Measurements from ENCODE around the gene HNF1B.

HNF1B gene

DNA sequence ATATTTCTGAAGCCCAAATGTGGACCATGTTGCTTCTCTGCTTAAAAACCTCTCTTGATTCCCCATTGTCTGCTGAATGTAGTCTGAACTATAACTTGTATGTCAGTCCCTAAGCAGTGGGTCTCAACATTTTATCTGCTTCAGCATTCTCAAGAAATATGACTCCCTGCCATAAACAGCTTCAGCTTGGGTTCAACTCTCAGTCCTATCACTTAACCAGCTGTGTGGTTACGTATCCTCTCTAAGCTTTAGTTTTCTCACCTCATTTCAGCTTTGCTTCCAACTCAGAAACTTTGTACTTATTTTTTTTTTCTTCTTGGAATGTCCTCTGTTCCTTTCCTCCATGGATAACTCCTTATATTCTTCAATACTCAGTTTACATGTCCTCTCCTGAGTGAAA is 97.0 kb downstream of the HNF1B start:
- ATAC-seq, result no peak
- TF ChIP-seq, protein P1, sequence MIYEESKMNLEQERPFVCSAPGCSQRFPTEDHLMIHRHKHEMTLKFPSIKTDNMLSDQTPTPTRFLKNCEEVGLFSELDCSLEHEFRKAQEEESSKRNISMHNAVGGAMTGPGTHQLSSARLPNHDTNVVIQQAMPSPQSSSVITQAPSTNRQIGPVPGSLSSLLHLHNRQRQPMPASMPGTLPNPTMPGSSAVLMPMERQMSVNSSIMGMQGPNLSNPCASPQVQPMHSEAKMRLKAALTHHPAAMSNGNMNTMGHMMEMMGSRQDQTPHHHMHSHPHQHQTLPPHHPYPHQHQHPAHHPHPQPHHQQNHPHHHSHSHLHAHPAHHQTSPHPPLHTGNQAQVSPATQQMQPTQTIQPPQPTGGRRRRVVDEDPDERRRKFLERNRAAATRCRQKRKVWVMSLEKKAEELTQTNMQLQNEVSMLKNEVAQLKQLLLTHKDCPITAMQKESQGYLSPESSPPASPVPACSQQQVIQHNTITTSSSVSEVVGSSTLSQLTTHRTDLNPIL (CRISPR knock-in tag; IDR thresholded peaks at IDR 0.05; ENCODE audit: low read depth), result no peak
- TF ChIP-seq, protein P2, sequence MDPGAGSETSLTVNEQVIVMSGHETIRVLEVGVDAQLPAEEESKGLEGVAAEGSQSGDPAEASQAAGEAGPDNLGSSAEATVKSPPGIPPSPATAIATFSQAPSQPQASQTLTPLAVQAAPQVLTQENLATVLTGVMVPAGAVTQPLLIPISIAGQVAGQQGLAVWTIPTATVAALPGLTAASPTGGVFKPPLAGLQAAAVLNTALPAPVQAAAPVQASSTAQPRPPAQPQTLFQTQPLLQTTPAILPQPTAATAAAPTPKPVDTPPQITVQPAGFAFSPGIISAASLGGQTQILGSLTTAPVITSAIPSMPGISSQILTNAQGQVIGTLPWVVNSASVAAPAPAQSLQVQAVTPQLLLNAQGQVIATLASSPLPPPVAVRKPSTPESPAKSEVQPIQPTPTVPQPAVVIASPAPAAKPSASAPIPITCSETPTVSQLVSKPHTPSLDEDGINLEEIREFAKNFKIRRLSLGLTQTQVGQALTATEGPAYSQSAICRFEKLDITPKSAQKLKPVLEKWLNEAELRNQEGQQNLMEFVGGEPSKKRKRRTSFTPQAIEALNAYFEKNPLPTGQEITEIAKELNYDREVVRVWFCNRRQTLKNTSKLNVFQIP (CRISPR knock-in tag; IDR thresholded peaks at IDR 0.05; ENCODE audit: borderline replicate concordance, low read depth), result no peak
- TF ChIP-seq SNAI2 (CRISPR knock-in tag; IDR thresholded peaks at IDR 0.05) (no peak), ZFP3 (CRISPR knock-in tag; IDR thresholded peaks at IDR 0.05) (no peak), CSDC2 (CRISPR knock-in tag; IDR thresholded peaks at IDR 0.05) (no peak), BACH2 (CRISPR knock-in tag; IDR thresholded peaks at IDR 0.05; ENCODE audit: borderline replicate concordance) (no peak), RARB (CRISPR knock-in tag; IDR thresholded peaks at IDR 0.05) (no peak), ZC3H10 (CRISPR knock-in tag; IDR thresholded peaks at IDR 0.05) (no peak), ESRRG (CRISPR knock-in tag; IDR thresholded peaks at IDR 0.05) (no peak), PPARA (CRISPR knock-in tag; IDR thresholded peaks at IDR 0.05; ENCODE audit: borderline replicate concordance) (no peak), ZNF565 (CRISPR knock-in tag; conservative IDR thresholded peaks at IDR 0.05; ENCODE audit: low read depth) (no peak)
- TF ChIP-seq, protein P3, sequence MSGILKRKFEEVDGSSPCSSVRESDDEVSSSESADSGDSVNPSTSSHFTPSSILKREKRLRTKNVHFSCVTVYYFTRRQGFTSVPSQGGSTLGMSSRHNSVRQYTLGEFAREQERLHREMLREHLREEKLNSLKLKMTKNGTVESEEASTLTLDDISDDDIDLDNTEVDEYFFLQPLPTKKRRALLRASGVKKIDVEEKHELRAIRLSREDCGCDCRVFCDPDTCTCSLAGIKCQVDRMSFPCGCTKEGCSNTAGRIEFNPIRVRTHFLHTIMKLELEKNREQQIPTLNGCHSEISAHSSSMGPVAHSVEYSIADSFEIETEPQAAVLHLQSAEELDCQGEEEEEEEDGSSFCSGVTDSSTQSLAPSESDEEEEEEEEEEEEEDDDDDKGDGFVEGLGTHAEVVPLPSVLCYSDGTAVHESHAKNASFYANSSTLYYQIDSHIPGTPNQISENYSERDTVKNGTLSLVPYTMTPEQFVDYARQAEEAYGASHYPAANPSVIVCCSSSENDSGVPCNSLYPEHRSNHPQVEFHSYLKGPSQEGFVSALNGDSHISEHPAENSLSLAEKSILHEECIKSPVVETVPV (CRISPR knock-in tag; IDR thresholded peaks at IDR 0.05), result no peak

DNA sequence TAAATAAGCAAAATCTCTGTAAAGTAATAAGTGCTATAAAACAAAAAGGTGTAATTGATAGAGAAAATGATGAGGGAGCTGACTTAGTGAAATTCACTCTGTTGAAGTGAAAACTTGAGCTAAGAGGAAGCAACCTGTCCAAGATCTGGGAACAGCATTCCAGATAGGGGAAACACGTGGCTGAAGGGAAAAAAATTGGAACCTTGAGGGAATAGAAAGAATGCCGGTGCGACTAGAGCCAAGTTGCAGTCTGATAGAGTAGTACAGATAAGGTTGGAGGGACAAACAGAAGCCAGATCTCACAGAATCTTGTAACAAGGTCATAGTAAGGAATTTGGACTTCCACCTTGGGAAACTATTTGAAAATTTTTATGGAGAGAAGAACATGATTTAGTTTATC is 101.0 kb downstream of the HNF1B start:
- peak; percentile 9; the same call in 1 of the 3 replicates for ATAC-seq
- TF ChIP-seq PPARA (CRISPR knock-in tag; IDR thresholded peaks at IDR 0.05; ENCODE audit: borderline replicate concordance), result no peak
- TF ChIP-seq, protein P1 (CRISPR knock-in tag; IDR thresholded peaks at IDR 0.05; ENCODE audit: low read depth), result no peak
- no peak for TF ChIP-seq ZFP30 (CRISPR knock-in tag; IDR thresholded peaks at IDR 0.05)
- TF ChIP-seq GLIS3 (CRISPR knock-in tag; IDR thresholded peaks at IDR 0.05), result no peak
- TF ChIP-seq ZC3H10 (CRISPR knock-in tag; IDR thresholded peaks at IDR 0.05), result no peak
- TF ChIP-seq ZNF8 (CRISPR knock-in tag; IDR thresholded peaks at IDR 0.05), result no peak
- TF ChIP-seq, protein P2 (CRISPR knock-in tag; IDR thresholded peaks at IDR 0.05; ENCODE audit: borderline replicate concordance, low read depth), result no peak
- TF ChIP-seq TCF4 (CRISPR knock-in tag; IDR thresholded peaks at IDR 0.05; ENCODE audit: borderline replicate concordance), result no peak
- TF ChIP-seq, protein P4, sequence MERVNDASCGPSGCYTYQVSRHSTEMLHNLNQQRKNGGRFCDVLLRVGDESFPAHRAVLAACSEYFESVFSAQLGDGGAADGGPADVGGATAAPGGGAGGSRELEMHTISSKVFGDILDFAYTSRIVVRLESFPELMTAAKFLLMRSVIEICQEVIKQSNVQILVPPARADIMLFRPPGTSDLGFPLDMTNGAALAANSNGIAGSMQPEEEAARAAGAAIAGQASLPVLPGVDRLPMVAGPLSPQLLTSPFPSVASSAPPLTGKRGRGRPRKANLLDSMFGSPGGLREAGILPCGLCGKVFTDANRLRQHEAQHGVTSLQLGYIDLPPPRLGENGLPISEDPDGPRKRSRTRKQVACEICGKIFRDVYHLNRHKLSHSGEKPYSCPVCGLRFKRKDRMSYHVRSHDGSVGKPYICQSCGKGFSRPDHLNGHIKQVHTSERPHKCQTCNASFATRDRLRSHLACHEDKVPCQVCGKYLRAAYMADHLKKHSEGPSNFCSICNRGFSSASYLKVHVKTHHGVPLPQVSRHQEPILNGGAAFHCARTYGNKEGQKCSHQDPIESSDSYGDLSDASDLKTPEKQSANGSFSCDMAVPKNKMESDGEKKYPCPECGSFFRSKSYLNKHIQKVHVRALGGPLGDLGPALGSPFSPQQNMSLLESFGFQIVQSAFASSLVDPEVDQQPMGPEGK (CRISPR knock-in tag; IDR thresholded peaks at IDR 0.05; ENCODE audit: borderline replicate concordance), result no peak
- no peak for TF ChIP-seq OSR1 (CRISPR knock-in tag; IDR thresholded peaks at IDR 0.05)
- TF ChIP-seq, protein P3 (CRISPR knock-in tag; IDR thresholded peaks at IDR 0.05), result no peak
- no peak for TF ChIP-seq ISL1 (CRISPR knock-in tag; IDR thresholded peaks at IDR 0.05)
- no peak for TF ChIP-seq ZNF70 (CRISPR knock-in tag; IDR thresholded peaks at IDR 0.05)
- TF ChIP-seq ESRRG (CRISPR knock-in tag; IDR thresholded peaks at IDR 0.05), result no peak
- TF ChIP-seq ARNTL (CRISPR knock-in tag; IDR thresholded peaks at IDR 0.05; ENCODE audit: borderline replicate concordance, low read depth), result no peak
- no peak for TF ChIP-seq BACH2 (CRISPR knock-in tag; IDR thresholded peaks at IDR 0.05; ENCODE audit: borderline replicate concordance)
- no peak for TF ChIP-seq SNAI2 (CRISPR knock-in tag; IDR thresholded peaks at IDR 0.05)
- TF ChIP-seq ZNF565 (CRISPR knock-in tag; conservative IDR thresholded peaks at IDR 0.05; ENCODE audit: low read depth), result no peak
- TF ChIP-seq ZFP3 (CRISPR knock-in tag; IDR thresholded peaks at IDR 0.05), result no peak

Data from SK-N-SH treated with all-trans-retinoic acid at 6 μM for 48 hours (cell line).